Ramos (cell line): Measurements from ENCODE around the gene MICAL1.

Experiments
- in situ Hi-C: fragments of 300-500 bp; cut with MboI; formaldehyde crosslinking; loops from one replicate; pipeline ENCODE4 v1.14.3; 2022; ENCODE audit warnings: low sequenced_read_pairs; ENCODE audit not compliant: unreplicated experiment

MICAL1 gene, protein sequence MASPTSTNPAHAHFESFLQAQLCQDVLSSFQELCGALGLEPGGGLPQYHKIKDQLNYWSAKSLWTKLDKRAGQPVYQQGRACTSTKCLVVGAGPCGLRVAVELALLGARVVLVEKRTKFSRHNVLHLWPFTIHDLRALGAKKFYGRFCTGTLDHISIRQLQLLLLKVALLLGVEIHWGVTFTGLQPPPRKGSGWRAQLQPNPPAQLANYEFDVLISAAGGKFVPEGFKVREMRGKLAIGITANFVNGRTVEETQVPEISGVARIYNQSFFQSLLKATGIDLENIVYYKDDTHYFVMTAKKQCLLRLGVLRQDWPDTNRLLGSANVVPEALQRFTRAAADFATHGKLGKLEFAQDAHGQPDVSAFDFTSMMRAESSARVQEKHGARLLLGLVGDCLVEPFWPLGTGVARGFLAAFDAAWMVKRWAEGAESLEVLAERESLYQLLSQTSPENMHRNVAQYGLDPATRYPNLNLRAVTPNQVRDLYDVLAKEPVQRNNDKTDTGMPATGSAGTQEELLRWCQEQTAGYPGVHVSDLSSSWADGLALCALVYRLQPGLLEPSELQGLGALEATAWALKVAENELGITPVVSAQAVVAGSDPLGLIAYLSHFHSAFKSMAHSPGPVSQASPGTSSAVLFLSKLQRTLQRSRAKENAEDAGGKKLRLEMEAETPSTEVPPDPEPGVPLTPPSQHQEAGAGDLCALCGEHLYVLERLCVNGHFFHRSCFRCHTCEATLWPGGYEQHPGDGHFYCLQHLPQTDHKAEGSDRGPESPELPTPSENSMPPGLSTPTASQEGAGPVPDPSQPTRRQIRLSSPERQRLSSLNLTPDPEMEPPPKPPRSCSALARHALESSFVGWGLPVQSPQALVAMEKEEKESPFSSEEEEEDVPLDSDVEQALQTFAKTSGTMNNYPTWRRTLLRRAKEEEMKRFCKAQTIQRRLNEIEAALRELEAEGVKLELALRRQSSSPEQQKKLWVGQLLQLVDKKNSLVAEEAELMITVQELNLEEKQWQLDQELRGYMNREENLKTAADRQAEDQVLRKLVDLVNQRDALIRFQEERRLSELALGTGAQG

DNA sequence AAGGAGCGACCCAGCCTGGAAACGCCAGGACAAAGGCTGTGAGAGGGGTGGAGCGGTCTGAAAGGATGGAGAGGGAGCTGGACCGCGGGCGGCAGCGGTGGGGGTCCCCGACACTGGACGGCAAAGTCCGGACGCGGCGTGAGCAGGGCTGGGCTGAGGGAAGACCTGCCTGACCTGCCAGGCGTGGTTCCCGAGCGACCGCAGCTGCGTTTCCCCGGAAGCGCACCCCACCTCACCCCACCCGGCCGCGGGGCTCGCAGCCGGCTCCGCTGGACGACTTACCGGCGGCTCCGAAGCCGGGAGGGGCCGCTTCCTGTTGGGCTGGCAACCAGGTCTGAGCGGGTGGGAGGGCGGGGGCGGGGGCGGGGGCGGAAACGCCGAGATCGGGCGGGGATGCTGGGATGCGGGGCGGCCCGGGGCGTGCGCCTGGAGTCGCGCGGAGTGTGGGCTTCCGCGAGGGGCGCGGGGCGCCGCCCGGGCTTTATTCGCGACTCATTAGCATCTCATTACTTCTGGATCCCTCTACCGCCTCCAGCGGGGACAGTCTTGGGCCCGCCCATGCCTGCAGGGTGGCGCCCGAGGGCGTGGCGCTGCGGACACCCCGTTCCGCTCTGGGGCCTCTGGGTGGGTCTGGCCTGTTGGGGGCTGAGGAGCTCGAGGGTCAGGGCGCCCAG, at the start of gene MICAL1:
Gene MICAL1, minus strand, starts transcription at position 336 of the 674 bp plus-strand sequence. CDS start 1,576 bp downstream, outside the sequence.
- in situ Hi-C loops, result no loop called here

DNA sequence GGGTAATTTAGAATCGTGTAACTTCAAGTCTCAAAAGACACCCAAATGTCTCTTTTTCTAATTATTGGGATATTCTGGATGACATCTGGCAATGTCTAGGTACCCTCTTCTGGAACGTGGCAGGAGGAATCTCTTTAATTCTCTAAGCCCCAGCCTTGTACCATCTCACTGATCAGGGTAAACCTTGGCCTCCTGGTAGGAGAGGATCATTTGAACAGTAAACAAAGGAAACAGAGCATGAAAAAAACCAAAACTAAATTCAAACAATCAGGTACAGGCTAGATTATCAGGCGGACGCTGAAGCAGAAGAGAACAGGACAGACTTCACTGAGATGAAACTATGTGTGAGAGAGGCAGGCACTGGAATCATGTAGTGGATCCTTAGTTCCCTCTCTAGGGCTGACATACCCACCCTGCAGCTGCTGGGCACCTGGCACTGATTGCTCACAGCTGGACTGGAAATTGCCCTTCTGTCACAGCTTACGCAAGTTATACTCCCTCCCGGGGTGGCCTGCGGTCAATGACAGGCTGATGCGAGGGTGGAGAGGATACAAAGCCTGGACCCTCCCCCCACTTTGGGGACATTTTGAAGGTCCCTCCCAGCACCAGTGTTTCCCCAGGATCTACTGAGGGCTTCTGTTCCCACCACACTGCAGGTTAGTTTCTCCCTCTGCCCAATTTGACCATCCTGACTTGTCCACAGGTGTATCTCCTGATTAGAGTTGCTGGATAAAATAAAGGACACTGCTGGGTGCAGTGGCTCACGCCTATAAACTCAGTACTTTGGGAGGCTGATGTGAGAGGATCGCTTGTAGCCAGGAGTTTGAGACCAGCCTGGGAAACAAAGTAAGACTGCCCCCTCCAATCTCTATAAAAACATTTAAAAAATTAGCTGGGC, 48.0 kb upstream of the MICAL1 start:
- in situ Hi-C loops, result no loop called here

GRCh38 chr6:109498936-109499335, 43.4 kb upstream of the MICAL1 start:
- in situ Hi-C loops, result no loop called here

DNA sequence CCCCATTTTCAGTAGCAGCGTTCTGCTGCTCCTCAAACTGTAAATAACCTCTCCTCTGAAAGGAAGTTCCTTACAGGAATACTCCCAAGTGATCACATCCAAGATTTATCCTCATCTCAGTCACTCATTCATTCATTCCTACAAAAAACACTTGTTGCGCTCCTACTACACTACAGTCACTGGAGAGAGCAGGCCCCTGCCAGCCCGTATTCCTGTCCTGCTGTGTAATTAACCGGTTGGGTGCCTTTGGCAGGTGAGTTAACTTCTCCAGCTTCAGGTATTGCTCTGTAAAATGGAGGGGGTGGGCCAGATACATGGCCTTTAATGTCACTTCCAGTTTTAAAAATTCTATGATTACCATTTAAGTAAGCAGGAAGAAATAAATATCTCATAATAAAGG, 42.5 kb upstream of the MICAL1 start:
- in situ Hi-C loops, result no loop called here

DNA sequence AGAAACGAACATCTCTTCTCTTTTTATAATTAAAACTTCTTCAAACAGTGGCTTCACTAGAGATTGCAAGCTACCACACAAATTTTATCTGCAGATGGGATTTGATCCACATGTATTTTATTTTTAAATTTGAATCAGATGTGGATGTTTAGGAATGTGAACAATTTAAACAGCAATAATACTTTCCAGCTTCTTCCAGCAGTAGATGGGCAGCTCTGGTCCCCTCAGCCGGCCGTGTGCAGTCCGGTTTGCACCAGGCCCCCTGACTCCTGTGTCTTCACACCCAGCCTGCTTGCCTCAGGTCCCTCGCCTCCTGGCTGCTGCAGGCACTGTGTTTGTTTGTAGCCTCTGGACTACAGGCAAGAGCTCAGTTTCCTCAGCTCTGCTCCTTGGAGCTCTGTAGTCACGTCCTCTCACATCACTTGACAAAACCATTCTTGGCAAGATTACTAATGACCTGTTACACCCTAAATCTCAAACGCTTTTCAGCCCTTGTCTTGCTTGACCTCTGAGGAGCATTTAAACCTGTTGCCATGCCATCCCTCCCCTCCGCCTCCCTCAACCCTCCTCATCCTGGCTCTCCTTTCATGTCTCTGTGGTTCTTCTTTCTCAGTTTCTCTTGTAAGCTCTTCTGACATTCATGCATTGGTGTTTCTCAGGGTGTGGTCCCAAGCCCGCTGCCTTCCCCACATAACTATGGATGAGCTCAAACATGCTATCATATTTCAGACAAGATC, 40.6 kb upstream of the MICAL1 start:
- in situ Hi-C loops, result no loop called here

GRCh38 chr6:109493865-109494264, 38.3 kb upstream of the MICAL1 start:
- in situ Hi-C loops, result no loop called here

- in situ Hi-C loops, result no loop called here
These were observed 35.8 kb upstream of the MICAL1 start for GRCh38 chr6:109491207-109491938.

DNA sequence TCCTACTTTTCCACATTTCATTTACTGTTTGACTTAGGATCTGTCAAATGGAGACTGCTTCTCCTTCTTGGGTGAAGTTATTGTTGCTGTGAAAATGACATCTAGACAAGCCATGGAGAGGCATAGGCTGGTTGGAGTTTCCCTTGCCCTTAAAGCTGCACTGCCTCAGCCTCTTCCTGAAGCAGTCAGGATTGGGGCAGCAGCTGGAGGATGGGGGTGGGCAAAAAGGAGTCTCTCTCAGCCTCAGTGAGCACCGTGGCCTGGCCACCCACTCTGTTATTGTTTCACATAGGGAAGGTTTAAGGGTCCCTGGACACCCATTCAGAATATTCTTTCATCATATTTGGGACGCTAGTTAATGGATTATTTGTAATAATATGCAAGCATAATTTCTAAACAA, 35.1 kb upstream of the MICAL1 start:
- in situ Hi-C loops, result no loop called here

DNA sequence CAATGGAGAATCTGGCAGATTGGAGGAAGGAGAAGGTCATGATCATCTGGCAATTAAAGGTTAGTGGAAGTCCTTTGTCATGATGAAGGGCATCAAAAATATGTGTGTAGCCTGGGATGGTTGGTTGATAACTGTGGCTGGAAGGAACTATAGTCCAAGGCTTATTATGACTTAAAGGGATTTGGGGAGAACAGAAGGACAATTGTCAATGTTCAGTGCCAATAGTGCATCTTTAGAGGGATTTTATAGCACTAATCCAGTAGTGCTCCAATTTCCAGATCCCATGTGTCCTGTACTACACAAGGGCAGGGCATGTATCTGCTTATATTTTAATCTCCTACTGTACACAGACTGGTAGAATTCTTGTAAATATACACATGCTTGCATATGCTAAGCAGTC, 32.4 kb upstream of the MICAL1 start:
- in situ Hi-C loops, result no loop called here

DNA sequence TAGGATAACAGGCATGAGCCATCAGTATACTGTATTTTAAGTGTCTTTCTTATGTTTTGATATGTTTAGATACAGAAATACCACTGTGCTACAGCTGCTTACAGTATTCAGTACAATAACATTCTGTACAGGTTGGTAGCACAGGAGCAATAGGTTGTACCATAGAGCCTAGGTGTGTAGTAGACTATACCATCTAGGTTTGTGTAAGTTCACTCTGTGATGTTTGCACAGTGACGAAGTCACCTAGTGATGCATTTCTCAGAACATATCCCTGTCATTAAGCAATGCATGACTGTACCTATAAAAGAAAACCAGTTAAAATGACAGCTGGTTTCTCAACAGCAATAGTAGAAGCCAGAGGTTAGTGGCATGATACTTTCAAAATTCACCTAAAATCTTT, 30.5 kb upstream of the MICAL1 start:
- in situ Hi-C loops, result no loop called here

DNA sequence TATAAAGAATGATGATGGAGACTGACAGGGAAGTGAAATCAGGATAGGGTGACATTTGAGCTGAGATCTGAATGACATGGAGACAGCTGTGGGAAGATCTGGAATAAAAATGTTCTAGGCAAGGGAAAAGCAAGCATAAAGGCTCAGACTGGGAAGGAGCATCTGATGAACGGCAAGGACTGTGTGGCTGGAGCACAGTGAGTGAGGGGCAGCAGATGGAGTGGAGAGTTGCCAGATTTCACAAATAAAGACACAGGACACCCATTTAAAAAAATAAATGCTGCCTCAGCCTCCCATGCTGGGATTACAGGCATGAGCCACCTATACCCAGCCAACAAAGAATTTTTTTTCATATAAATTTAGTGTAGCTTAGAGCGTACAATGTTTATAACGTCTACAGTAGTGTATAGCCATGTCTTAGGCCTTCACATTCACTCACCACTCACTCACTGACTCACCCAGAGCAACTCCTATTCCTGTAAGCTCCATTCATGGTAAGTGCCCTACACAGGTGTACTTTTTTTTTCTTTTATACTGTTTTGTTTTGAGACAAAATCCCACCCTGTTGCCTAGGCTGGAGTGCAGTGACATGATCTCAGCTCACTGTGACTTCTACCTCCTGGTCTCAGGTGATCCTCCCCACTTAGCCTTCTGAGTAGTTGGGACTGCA, 29.8 kb upstream of the MICAL1 start:
- in situ Hi-C loops, result no loop called here

- in situ Hi-C loops, result no loop called here
These were observed 28.6 kb upstream of the MICAL1 start for GRCh38 chr6:109484122-109484521.

DNA sequence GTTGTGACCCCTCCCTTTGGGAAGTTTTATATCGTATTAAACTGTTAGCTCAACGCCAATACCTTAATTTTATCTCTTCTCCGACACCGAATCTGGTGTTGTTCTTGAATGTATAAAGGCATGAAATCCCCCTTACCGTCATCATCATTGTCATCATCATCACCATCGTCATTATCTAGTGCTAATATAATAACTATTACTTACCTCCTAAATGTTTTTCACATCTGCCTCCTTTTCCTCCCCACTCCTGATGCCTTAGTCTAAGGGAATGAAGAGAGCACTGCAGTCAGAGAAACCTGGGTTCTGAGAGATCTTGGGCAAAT, 28.1 kb upstream of the MICAL1 start:
- in situ Hi-C loops, result no loop called here

- in situ Hi-C loops, result no loop called here
These were observed 27.5 kb upstream of the MICAL1 start, which contains the start of gene ZBTB24 for GRCh38 chr6:109482905-109483734. Gene ZBTB24, minus strand, starts transcription at chr6:109483219. Its CDS starts 1,193 bp downstream, at chr6:109482026.

DNA sequence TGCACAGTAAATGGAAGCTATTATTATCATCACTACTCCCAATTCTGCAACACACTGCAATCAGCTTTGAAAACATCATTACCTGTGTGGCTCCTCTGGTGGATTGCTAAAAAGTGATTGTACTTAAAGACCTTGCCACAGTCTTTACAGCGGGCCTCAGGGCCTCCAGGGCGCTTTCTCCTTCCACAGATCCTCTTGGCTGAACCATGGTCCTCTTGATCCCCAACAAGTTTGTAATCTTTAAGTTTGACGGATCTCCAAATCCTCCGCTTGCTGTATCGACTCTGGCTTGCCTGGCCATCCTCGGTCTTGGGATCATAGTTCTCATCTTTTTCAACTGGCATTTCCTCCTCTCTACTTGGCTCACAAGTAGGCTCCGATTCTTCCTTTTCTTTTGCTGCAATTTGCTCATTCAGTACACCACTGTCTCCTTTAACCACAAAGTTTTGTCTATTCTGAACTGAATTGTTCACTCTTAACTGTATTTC, 25.5 kb upstream of the MICAL1 start:
- in situ Hi-C loops, result no loop called here

GRCh38 chr6:109478841-109479624, 23.5 kb upstream of the MICAL1 start:
- in situ Hi-C loops, result no loop called here
